Pancreas (tissue), 10 donors: ENCODE measurements around the gene REC114. TPM values are rescaled to one million over a fixed set of nuclear protein-coding genes. Genes with fewer than 3 reads are reported as not detected.
"Not testable (repeated sequence)": the region's sequence is repeated elsewhere in the genome, so short reads cannot be mapped to it uniquely, and the experiment has no call there.

Experiments
- ATAC-seq, 4 donors: fragments of 200-7000 bp; cut with Tn5 transposase; one replicate each; pipeline versions ENCODE4 v1.8.0 to v1.9.1; 2020; ENCODE audit warnings: mild to moderate bottlenecking in 4 of 4, moderate library complexity in 4 of 4
- DNase-seq, 6 donors: peaks; one replicate each; pipeline ENCODE4 v3.0.0-alpha.2; 2020
- FAIRE-seq: peaks from 2 replicates; lab custom pipeline; 2012; peaks lifted over from hg19 to GRCh38; lab: Jason Lieb, UNC
- H3K27ac ChIP-seq, 4 donors: fragments of 200-600 bp; sonication (generic); 1 replicate in 3 of 4; 2 replicates in 1 of 4; pipeline versions ENCODE4 v1.5.0 to v1.8.0; 2020
- H3K27me3 ChIP-seq, 4 donors: fragments of 200-600 bp; one replicate each; pipeline ENCODE4 v1.8.0; 2021
- H3K36me3 ChIP-seq, 3 donors: fragments of 200-600 bp; sonication (generic) in 1 of 3; one replicate each; pipeline versions ENCODE4 v1.5.0 to v1.8.0; 2020 to 2021
- H3K4me1 ChIP-seq, 3 donors: fragments of 200-600 bp; one replicate each; pipeline ENCODE4 v1.8.0; 2021
- H3K4me3 ChIP-seq, 4 donors: fragments of 200-600 bp; sonication (generic) in 2 of 4; one replicate each; pipeline versions ENCODE4 v1.5.0 to v1.8.0; 2020 to 2021
- H3K9me3 ChIP-seq, 4 donors: fragments of 200-600 bp; one replicate each; pipeline ENCODE4 v1.8.0; 2021
- WGBS, 2 donors: extraction: QIAGEN DNeasy Blood & Tissue Kit; methylation state at CpG; one replicate each; pipeline ENCODE4 v1.1.7; 2013; 5-methylcytosine and 5-hydroxymethylcytosine counted together
- intact Hi-C, 3 donors: fragments of 100-400 bp; cut with DNase I; formaldehyde crosslinking; loops; one replicate each; pipeline versions ENCODE4 v1.11.1 to v1.14.2; 2022
- polyA plus RNA-seq, 2 donors: library from polyadenylated mRNA; stranded (reverse); fragments of 200-250 nt; gene quantifications; one replicate each; pipeline ENCODE4 v1.2.3, GENCODE V29; 2013
- total RNA-seq, 6 donors: library from RNA; stranded (reverse); fragmentation: NEBNext Ultra II Directional in 4 of 6; extraction: Animal tissue kit (Norgen Biotek cat#: 25700) in 4 of 6; gene quantifications; one replicate each; pipeline versions ENCODE4 v1.2.1 to v1.2.4, GENCODE V29; 2021 to 2023
- TF ChIP-seq, protein P1 (sequence below), 4 donors: fragments of 200-600 bp; sonication (generic) in 3 of 4; IDR thresholded peaks; one replicate each; pipeline versions ENCODE4 v1.5.0 to v1.8.0; 2021; ENCODE audit warnings: antibody characterized with exemption in 4 of 4
- donor health status: healthy with polysubstance abuse.
- donor health status: DM: no; HTN: no; CAD: no; lungs with moderate emphysema.
- donor health status: DM: no; HTN: no; CAD: no.
- donor health status: control.
- donor health status: control.
- donor health status: Bipolar disorder and iron deficiency.
- donor health status: DM: yes; HTN: yes; CAD: no.
- donor health status: DM: no; HTN: no; CAD: no.
- donor health status: DM: no; HTN: no; CAD: no.
- donor health status: DM: yes; HTN: yes; CAD: no.

Gene REC114
- total and polyA plus RNA-seq, 8 donors, result not detected

DNA sequence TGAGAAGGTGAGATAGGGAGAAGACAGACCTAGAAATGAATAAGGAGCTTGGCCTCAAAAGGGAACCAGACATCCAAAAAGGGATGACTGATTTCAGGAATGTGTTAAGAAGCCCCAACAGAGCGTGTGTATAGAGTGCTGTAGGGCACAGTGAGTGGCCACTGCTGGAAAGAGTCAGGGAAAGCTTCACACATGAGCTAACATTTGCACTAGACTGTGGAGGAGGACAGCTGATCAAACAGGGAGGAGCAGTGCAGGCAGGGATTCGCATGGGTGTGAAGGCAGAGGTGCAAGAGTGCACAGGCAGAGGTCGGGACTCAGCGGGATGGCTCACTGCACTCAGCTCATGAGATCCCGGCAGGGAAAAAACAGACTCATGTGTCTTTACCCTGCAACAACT, 128.4 kb downstream of the REC114 start:
- Histone ChIP-seq H3K27me3 (no peaks in the 10 kb centered on the region), H3K4me3 (no peak overlapping the region), H3K36me3 (peaks cover 0 to 39% (median 12%) of the 10 kb centered on the region in 3 donors), H3K4me1 (peaks cover 0 to 20% (median 4%) of the 10 kb centered on the region in 3 donors), H3K27ac (no peak overlapping the region), H3K9me3 (no peaks in the 10 kb centered on the region)
- DNase-seq (peak in 2 of 6 donors; percentile 19 to 21), FAIRE-seq (no peak), ATAC-seq (peak; percentile 58 to 77 (median 70))
- TF ChIP-seq, protein P1, sequence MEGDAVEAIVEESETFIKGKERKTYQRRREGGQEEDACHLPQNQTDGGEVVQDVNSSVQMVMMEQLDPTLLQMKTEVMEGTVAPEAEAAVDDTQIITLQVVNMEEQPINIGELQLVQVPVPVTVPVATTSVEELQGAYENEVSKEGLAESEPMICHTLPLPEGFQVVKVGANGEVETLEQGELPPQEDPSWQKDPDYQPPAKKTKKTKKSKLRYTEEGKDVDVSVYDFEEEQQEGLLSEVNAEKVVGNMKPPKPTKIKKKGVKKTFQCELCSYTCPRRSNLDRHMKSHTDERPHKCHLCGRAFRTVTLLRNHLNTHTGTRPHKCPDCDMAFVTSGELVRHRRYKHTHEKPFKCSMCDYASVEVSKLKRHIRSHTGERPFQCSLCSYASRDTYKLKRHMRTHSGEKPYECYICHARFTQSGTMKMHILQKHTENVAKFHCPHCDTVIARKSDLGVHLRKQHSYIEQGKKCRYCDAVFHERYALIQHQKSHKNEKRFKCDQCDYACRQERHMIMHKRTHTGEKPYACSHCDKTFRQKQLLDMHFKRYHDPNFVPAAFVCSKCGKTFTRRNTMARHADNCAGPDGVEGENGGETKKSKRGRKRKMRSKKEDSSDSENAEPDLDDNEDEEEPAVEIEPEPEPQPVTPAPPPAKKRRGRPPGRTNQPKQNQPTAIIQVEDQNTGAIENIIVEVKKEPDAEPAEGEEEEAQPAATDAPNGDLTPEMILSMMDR (IDR thresholded peaks at IDR 0.05), result no peak
- intact Hi-C loops, result no loop called here
- 37 to 43% methylated on average over 5 of the region's 5 CpGs for WGBS, 2 donors

DNA sequence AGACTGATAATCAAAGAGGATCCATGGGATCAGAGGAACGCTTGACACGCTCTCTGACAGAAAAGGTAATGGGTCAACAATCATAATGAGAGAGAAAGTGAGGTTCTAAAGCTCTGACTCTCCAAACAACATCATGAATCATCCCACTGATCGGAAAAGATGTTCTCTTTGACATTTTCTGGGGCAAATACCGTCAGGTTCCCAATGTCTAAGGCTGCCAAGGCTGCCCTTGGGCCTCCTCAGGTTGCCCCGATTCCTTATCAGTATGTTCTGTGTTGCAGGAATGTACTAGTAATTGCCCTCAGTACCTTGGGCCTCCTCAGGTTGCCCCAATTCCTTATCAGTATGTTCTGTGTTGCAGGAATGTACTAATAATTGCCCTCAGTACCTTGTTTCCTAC, 129.3 kb downstream of the REC114 start:
- DNase-seq (no peak), ATAC-seq (peak in 2 of 4 donors; percentile 24 to 29), FAIRE-seq (no peak)
- Histone ChIP-seq H3K27me3 (no peaks in the 10 kb centered on the region), H3K36me3 (peaks cover 0 to 39% (median 12%) of the 10 kb centered on the region in 3 donors), H3K27ac (no peak overlapping the region), H3K9me3 (no peaks in the 10 kb centered on the region), H3K4me3 (no peak overlapping the region), H3K4me1 (peaks cover 0 to 20% (median 4%) of the 10 kb centered on the region in 3 donors)
- intact Hi-C loops, result no loop called here
- WGBS, 2 donors, result 53% methylated on average over 5 of the region's 5 CpGs
- TF ChIP-seq, protein P1 (IDR thresholded peaks at IDR 0.05), result no peak

DNA sequence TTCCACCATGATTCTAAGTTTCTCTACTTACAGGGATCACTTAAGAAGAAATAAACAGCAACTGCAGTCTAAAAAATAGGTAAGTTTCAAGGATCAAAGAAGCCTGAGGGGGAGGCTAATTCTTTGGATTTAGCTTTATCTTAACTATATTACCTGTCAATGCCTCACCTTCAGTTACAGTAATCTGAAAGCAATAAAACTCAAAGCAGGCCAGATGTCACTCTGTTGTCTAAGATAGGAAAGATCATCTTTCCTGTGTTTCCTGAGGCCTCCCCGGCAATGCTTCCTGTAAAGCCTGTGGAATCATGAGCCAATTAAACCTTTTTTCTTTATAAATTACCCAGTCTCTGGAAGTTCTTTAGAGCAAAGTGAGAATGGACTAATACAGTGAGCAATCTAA, 130.1 kb downstream of the REC114 start:
- 73 to 90% methylated on average over 1 of the region's 1 CpG for WGBS, 2 donors
- DNase-seq (no peak), FAIRE-seq (no peak), ATAC-seq (no peak)
- H3K9me3 ChIP-seq, result no peaks in the 10 kb centered on the region
- H3K27ac ChIP-seq, result no peak overlapping the region
- intact Hi-C loops, result no loop called here
- no peaks in the 10 kb centered on the region for H3K27me3 ChIP-seq
- peaks cover 0 to 36% (median 12%) of the 10 kb centered on the region in 3 donors for H3K36me3 ChIP-seq
- H3K4me3 ChIP-seq, result no peak overlapping the region
- H3K4me1 ChIP-seq, result peaks cover 0 to 20% (median 4%) of the 10 kb centered on the region in 3 donors
- TF ChIP-seq, protein P1 (IDR thresholded peaks at IDR 0.05), result no peak

DNA sequence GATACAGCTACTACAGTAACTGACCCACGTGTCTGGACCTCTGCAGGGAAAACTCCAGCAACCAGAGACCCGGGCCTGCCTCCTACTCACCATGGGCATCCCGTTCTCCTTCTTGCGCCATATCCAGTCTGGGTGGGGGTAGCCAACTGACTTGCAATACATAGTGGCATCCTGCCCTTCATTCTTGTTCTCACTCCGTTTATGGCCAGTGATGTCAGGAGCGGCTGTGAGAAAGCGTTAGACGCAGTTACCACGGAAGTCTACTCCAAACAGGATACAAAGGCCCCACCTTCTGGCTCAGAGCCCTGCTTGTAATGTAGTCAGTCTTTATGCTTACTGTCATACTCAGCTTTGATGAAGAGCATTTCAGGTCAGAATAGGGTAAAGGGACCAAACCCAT, 130.6 kb downstream of the REC114 start:
- DNase-seq (no peak), FAIRE-seq (no peak), ATAC-seq (peak in 1 of 4 donors; percentile 8)
- Histone ChIP-seq H3K27ac (no peak overlapping the region), H3K27me3 (no peaks in the 10 kb centered on the region), H3K9me3 (no peaks in the 10 kb centered on the region), H3K36me3 (peaks cover 0 to 32% (median 12%) of the 10 kb centered on the region in 3 donors), H3K4me3 (no peak overlapping the region), H3K4me1 (peaks cover 0 to 20% (median 4%) of the 10 kb centered on the region in 3 donors)
- WGBS, 2 donors, result 82 to 86% methylated on average over 9 of the region's 9 CpGs
- intact Hi-C loops, result no loop called here
- TF ChIP-seq, protein P1 (IDR thresholded peaks at IDR 0.05), result no peak

DNA sequence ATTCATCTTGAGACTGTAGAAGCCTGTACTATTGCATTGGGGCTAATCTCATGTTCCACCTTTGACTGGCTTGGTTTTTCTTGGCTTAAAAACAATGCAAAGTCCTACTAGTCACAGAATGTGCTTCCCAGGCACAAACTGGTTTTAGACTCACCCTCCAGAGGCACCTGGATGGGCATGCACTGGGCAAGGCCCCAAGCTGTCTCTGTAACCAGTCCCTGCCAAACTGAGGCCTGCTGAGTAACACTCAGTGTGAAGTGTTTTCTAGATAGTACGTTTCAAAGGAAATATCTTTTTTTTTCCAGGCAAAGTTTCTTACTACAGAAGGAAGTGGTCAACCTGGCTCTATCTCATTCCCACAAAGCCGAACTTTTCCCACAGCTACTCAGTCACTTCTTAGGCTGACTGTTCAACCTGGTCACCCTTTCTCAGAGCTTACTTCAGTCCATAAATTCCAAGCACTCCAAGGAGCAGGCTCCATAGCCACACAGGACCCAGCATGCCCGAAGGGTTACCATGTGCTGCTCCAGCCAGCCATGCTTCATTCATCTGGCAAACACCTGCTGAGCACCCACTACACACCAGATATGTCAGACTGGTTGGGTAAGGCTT, 132.8 kb downstream of the REC114 start:
- intact Hi-C loops, result no loop called here
- FAIRE-seq, result no peak
- TF ChIP-seq, protein P1 (IDR thresholded peaks at IDR 0.05), result no peak
- no peaks in the 10 kb centered on the region for H3K9me3 ChIP-seq
- ATAC-seq, result peak in 3 of 4 donors; percentile 30 to 75 (median 36)
- H3K27me3 ChIP-seq, result no peaks in the 10 kb centered on the region
- H3K36me3 ChIP-seq, result peaks cover 0 to 13% (median 4%) of the 10 kb centered on the region in 3 donors
- H3K4me1 ChIP-seq, result peaks cover 0 to 17% (median 4%) of the 10 kb centered on the region in 3 donors
- no peak overlapping the region for H3K4me3 ChIP-seq
- H3K27ac ChIP-seq, result no peak overlapping the region
- DNase-seq, result peak in 3 of 6 donors; percentile 12 to 44 (median 27)
- 60 to 65% methylated on average over 3 of the region's 3 CpGs for WGBS, 2 donors

DNA sequence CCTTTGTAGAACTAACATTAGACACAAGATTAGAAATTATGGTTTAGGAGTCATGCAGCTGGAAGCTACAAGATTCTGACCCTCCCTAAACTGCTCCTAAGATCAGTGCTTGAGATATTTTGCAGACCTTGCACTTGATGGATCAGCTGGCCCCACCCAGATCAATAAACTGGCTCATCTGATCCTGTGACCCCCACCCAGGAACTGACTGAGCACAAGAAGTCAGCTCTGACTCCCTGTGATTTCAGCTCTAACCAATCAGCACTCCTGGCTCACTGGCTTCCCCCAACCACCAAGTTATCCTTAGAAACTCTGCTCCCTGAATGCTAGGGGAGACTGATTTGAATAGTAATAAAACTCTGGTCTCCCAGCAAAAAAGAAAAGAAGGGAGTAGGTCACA, 134.6 kb downstream of the REC114 start:
- H3K4me3 ChIP-seq, H3K27ac ChIP-seq, DNase-seq, H3K4me1 ChIP-seq, intact Hi-C loops, H3K27me3 ChIP-seq, FAIRE-seq, H3K9me3 ChIP-seq, ATAC-seq: not testable (repeated sequence)
- H3K36me3 ChIP-seq, result peaks cover 0 to 12% (median 4%) of the 10 kb centered on the region in 3 donors
